ENCODE measurements around the gene OR11A1. TPM values are rescaled to one million over a fixed set of nuclear protein-coding genes. Genes with fewer than 3 reads are reported as not detected.

OR11A1 gene
- total and polyA plus RNA-seq, 2 donors (not counting 1 experiment from before 2014, with no cell fraction given), result not detected

DNA sequence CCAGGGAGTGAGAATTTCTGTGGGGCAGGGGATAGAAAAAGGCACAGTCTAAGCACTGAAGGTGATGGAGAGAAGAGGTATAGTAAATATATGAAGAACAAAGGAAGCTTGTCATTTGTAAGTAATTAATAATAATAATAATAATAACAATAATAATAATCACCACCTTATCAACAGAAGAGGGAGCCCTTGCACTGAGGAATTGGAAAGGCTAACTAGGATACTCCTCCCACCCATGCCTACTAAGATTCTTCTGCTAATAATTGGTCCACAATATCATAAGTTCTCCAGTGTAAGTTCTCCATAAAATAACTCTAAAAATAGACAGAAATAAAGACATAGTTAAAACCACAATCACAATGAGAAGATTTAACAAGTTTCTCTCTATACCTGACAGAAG, 80.9 kb downstream of the OR11A1 start:
- POLR2A ChIA-PET, result no interaction called here
- no peak overlapping the region for H3K27ac ChIP-seq (ENCODE audit: low read length in 2 of 2)
- H3K36me3 ChIP-seq (replicated peaks in 1 of 2; ENCODE audit: control extremely low read depth in 1 of 2, control insufficient read depth in 1 of 2, extremely low read depth in 1 of 2, insufficient read depth in 2 of 2, low read length in 1 of 2), result no peaks in the 10 kb centered on the region
- CTCF ChIA-PET, result no interaction called here
- Mint-ChIP-seq H3K27ac (no peak overlapping the region), H3K27me3 (peaks cover 17% of the 10 kb centered on the region), H3K4me3 (no peak overlapping the region), H3K9me3 (ENCODE audit: insufficient read depth) (no peaks in the 10 kb centered on the region), H3K4me1 (no peaks in the 10 kb centered on the region)
- intact Hi-C loops (cut with micrococcal nuclease), result no loop called here
- H3K4me1 ChIP-seq (ENCODE audit: control insufficient read depth in 2 of 2, insufficient read depth in 2 of 2, low read length in 2 of 2), result no peaks in the 10 kb centered on the region
- DNase-seq (no peak), ATAC-seq (ENCODE audit: low read depth) (no peak)
- H3K4me3 ChIP-seq (ENCODE audit: control extremely low read depth in 1 of 5, extremely low read depth in 1 of 5, insufficient read depth in 1 of 5, low read depth in 2 of 5, low read length in 4 of 5), result no peak overlapping the region
- no peak overlapping the region for H3K4me2 ChIP-seq (replicated peaks; ENCODE audit: low read depth, low read length, poor library complexity, severe bottlenecking)
- peaks cover 0 to 2% (median 0%) of the 10 kb centered on the region in 4 experiments for H3K27me3 ChIP-seq (replicated peaks in 1 of 4; ENCODE audit: control extremely low read depth in 1 of 4, control insufficient read depth in 3 of 4, insufficient read depth in 4 of 4, low read length in 3 of 4)
- H4K20me1 ChIP-seq (ENCODE audit: control insufficient read depth, insufficient read depth, low read length, poor library complexity, severe bottlenecking), result no peaks in the 10 kb centered on the region
- H3K9ac ChIP-seq (ENCODE audit: low read length), result no peak overlapping the region
- TF ChIP-seq EZH2 (IDR thresholded peaks at IDR 0.05; ENCODE audit: borderline replicate concordance, insufficient read depth, low read depth, low read length, poor library complexity, severe bottlenecking), result no peak
- TF ChIP-seq, protein P1, sequence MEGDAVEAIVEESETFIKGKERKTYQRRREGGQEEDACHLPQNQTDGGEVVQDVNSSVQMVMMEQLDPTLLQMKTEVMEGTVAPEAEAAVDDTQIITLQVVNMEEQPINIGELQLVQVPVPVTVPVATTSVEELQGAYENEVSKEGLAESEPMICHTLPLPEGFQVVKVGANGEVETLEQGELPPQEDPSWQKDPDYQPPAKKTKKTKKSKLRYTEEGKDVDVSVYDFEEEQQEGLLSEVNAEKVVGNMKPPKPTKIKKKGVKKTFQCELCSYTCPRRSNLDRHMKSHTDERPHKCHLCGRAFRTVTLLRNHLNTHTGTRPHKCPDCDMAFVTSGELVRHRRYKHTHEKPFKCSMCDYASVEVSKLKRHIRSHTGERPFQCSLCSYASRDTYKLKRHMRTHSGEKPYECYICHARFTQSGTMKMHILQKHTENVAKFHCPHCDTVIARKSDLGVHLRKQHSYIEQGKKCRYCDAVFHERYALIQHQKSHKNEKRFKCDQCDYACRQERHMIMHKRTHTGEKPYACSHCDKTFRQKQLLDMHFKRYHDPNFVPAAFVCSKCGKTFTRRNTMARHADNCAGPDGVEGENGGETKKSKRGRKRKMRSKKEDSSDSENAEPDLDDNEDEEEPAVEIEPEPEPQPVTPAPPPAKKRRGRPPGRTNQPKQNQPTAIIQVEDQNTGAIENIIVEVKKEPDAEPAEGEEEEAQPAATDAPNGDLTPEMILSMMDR (IDR thresholded peaks at IDR 0.05), result no peak
- no peaks in the 10 kb centered on the region for H3K9me3 ChIP-seq (ENCODE audit: control extremely low read depth in 1 of 3, control insufficient read depth in 2 of 3, insufficient read depth in 1 of 3, low read length in 2 of 3)
- no peak overlapping the region for H2AFZ ChIP-seq (ENCODE audit: insufficient read depth, low read depth, low read length, poor library complexity, severe bottlenecking)
- H3K79me2 ChIP-seq (ENCODE audit: control insufficient read depth, insufficient read depth, low read length), result no peaks in the 10 kb centered on the region

Other genes starting within 250 kb of the OR11A1 start
- not detected in 2 replicates for gene OR14J1, start 155.4 kb downstream of the OR11A1 start, total RNA-seq
- not detected in 2 replicates for gene OR14J1, start 155.4 kb downstream of the OR11A1 start, polyA plus RNA-seq
- not detected in 2 replicates for gene OR5V1, start 88.2 kb downstream of the OR11A1 start, total RNA-seq
- not detected in 2 replicates for gene OR5V1, start 88.2 kb downstream of the OR11A1 start, polyA plus RNA-seq
- not detected in 2 replicates for gene OR12D3, start 81.8 kb downstream of the OR11A1 start, total RNA-seq
- gene OR12D3, start 81.8 kb downstream of the OR11A1 start, polyA plus RNA-seq, result not detected in 2 replicates
- gene OR12D2, start 61.4 kb downstream of the OR11A1 start, total RNA-seq, result not detected in 2 replicates
- not detected in 2 replicates for gene OR12D2, start 61.4 kb downstream of the OR11A1 start, polyA plus RNA-seq
- not detected in 2 replicates for gene OR12D1, start 42.1 kb downstream of the OR11A1 start, total RNA-seq
- not detected in 2 replicates for gene OR12D1, start 42.1 kb downstream of the OR11A1 start, polyA plus RNA-seq
- gene OR10C1, start 17.8 kb downstream of the OR11A1 start, total RNA-seq, result not detected in 2 replicates
- gene OR10C1, start 17.8 kb downstream of the OR11A1 start, polyA plus RNA-seq, result not detected in 2 replicates
- gene OR2H1, start 84 bp upstream of the OR11A1 start, total RNA-seq, result not detected in 2 replicates
- gene OR2H1, start 84 bp upstream of the OR11A1 start, polyA plus RNA-seq, result not detected in 2 replicates
- not detected in 2 replicates for gene MAS1L, start 30.9 kb upstream of the OR11A1 start, total RNA-seq
- not detected in 2 replicates for gene MAS1L, start 30.9 kb upstream of the OR11A1 start, polyA plus RNA-seq
- not detected in 2 replicates for gene UBD, start 102.7 kb upstream of the OR11A1 start, total RNA-seq
- not detected in 2 replicates for gene UBD, start 102.7 kb upstream of the OR11A1 start, polyA plus RNA-seq
- not detected in 2 replicates for gene OR2H2, start 128.1 kb upstream of the OR11A1 start, total RNA-seq
- not detected in 2 replicates for gene OR2H2, start 128.1 kb upstream of the OR11A1 start, polyA plus RNA-seq
- gene GABBR1, start 176.1 kb upstream of the OR11A1 start, total RNA-seq, result 188 and 198 TPM in 2 replicates
- gene GABBR1, start 176.1 kb upstream of the OR11A1 start, polyA plus RNA-seq, result 241 and 246 TPM in 2 replicates
- gene MOG, start 200.0 kb upstream of the OR11A1 start, total RNA-seq, result not detected in 2 replicates
- gene MOG, start 200.0 kb upstream of the OR11A1 start, polyA plus RNA-seq, result not detected in 2 replicates
- gene ZFP57, start 224.1 kb upstream of the OR11A1 start, total RNA-seq, result 5.0 and 5.1 TPM in 2 replicates
- gene ZFP57, start 224.1 kb upstream of the OR11A1 start, polyA plus RNA-seq, result 0.39 and 2.3 TPM in 2 replicates